GM12875 (cell line): ENCODE data around the gene SESN1.
"Not testable (repeated sequence)": the region's sequence is repeated elsewhere in the genome, so short reads cannot be mapped to it uniquely, and the experiment has no call there.

Experiments used
- H3K4me3 ChIP-seq: one replicate; pipeline ENCODE4 v1.5.1; 2011; ENCODE audit warnings: low read depth, low read length, control low read depth
- TF ChIP-seq, protein P1 (sequence below): IDR thresholded peaks from 2 replicates; pipeline ENCODE4 v1.5.1; 2011; ENCODE audit warnings: low read depth, mild to moderate bottlenecking, control low read depth, inconsistent platforms, low read length, moderate library complexity, borderline replicate concordance; ENCODE audit not compliant: insufficient read depth

The SESN1 gene

GRCh38 chr6:109093732-109094415, 772 bp downstream of the SESN1 start:
- peak overlapping the region; percentile 71 for H3K4me3 ChIP-seq
- TF ChIP-seq, protein P1, sequence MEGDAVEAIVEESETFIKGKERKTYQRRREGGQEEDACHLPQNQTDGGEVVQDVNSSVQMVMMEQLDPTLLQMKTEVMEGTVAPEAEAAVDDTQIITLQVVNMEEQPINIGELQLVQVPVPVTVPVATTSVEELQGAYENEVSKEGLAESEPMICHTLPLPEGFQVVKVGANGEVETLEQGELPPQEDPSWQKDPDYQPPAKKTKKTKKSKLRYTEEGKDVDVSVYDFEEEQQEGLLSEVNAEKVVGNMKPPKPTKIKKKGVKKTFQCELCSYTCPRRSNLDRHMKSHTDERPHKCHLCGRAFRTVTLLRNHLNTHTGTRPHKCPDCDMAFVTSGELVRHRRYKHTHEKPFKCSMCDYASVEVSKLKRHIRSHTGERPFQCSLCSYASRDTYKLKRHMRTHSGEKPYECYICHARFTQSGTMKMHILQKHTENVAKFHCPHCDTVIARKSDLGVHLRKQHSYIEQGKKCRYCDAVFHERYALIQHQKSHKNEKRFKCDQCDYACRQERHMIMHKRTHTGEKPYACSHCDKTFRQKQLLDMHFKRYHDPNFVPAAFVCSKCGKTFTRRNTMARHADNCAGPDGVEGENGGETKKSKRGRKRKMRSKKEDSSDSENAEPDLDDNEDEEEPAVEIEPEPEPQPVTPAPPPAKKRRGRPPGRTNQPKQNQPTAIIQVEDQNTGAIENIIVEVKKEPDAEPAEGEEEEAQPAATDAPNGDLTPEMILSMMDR, result no peak

DNA sequence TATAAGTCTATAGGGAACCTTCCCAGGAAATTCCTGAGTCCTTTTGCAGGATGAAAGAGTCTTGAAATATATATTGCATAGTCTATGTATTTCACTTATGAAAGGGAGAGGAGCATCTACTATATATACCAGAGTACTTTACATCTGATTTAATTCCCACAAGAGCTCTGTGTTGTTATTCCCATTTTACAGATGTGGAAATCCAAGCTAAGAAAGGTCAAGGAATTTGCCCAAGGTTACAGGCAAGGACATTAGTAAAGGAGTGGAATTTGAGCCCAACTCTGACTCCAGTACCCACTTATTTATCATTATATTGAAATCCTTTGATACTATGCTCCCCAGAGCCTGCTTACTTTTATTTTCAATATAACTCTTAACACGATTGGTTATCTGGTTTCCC, 2.6 kb downstream of the SESN1 start:
- TF ChIP-seq, protein P1, result no peak
- no peak overlapping the region for H3K4me3 ChIP-seq

GRCh38 chr6:109091314-109092024, 3.2 kb downstream of the SESN1 start:
- H3K4me3 ChIP-seq, result no peak overlapping the region
- TF ChIP-seq, protein P1, result no peak

DNA sequence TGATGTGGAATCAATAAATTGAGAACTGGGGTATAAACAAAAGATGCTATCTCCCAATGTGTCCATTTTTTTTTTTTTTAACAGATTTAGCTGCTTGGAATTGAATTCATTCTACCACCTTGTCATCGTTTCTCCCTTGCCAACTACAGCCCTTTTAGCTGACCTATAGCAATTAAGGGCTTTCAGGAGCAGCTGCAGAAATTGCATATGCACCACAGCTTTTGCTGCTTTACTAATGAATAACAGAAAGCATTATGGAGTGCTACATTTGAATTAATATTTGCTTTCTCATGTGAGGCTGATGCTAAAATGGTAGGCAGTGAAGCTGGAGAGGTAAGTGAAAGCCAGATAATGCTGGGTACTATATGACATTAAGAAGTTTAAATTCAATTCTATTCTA, 5.7 kb downstream of the SESN1 start:
- H3K4me3 ChIP-seq, result no peak overlapping the region
- TF ChIP-seq, protein P1, result no peak

GRCh38 chr6:109087661-109088264, 6.9 kb downstream of the SESN1 start:
- H3K4me3 ChIP-seq, result no peak overlapping the region
- TF ChIP-seq, protein P1, result no peak

GRCh38 chr6:109084146-109084545, 10.5 kb downstream of the SESN1 start:
- not testable (repeated sequence) for H3K4me3 ChIP-seq

DNA sequence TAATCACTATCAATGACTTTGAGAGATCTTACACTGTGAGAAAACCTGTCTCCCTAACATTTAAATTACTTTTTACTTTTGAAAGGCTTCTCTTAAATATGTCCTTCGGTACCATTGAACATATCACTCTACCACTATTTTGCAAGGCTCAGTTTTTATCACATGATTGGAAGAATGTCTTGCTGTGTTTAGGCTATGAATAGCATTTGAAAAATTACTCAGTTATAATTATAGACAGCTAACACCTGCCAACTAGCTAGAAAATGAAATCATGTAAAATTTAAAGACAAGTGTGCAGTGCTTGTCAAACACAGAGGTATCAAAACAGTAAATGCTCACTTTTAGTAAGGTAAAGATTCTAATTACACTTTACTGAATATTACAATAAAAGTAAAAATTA, 11.0 kb downstream of the SESN1 start:
- TF ChIP-seq, protein P1, result no peak
- H3K4me3 ChIP-seq, result no peak overlapping the region
